Fibroblast of upper back skin (primary cell): Measurements from ENCODE around the gene CELF1.
"Not testable (repeated sequence)": the region's sequence is repeated elsewhere in the genome, so short reads cannot be mapped to it uniquely, and the experiment has no call there.

Experiments used
- DNase-seq: peaks from one replicate; pipeline ENCODE4 v3.0.0-alpha.2; 2013

Gene CELF1

DNA sequence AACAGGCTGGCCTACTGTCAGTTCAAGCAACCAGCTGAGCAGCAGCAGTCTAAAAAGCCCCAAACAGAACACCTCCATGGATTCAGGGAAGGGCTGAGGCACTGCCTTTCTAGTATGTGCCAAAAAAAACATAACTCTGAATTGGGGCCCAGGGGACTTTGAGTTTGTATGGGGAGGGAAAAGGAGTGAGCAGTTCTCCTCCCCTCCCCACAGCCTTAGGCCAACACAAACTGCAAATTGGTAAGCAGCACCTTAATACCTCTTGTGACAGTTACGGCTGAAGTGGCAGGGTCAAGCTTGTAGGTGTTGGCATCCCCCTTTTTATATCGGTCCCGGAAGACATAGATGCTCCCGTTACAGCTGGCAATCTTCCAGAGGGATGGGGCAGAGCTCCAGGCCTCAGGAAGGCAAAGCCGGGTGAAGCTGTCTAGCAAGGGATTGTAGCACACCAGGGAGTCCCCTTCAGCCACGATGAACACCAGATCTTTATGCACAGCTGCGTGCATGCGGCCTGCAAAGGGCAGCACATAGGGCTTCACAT, 19.9 kb upstream of the CELF1 start:
- DNase-seq = no peak

- no peak for DNase-seq
Measured at GRCh38 chr11:47571895-47572294, 19.0 kb upstream of the CELF1 start.

DNA sequence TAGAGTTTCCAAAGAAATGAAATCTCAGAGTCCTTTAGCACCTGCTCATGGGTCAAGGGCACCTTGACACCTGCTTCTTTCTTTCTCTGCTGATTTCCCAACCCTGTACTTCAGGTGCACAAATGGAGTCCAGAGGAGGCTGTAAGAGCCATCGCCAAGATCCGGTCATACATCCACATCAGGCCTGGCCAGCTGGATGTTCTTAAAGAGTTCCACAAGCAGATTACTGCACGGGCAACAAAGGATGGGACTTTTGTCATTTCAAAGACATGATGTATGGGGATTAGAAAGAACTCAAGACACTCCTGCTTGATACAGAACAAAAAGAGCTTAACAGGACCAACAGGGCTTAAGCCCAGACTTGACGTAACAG, 18.4 kb upstream of the CELF1 start:
- DNase-seq = no peak

- no peak for DNase-seq
Measured at GRCh38 chr11:47570651-47571356, 17.9 kb upstream of the CELF1 start.

DNA sequence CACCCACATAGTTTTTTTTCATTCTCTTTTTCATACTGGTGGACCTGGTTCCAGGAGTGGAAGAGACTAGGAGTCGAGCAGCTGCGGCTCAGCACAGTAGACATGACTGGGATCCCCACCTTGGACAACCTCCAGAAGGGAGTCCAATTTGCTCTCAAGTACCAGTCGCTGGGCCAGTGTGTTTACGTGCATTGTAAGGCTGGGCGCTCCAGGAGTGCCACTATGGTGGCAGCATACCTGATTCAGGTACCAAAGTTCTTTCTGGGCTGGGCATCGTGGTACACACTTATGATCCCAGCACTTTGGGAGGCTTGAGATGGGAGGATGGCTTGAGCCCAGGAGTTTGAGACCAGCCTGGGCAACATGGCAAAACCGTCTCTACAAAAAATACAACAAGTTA, 16.7 kb upstream of the CELF1 start:
- no peak for DNase-seq

DNA sequence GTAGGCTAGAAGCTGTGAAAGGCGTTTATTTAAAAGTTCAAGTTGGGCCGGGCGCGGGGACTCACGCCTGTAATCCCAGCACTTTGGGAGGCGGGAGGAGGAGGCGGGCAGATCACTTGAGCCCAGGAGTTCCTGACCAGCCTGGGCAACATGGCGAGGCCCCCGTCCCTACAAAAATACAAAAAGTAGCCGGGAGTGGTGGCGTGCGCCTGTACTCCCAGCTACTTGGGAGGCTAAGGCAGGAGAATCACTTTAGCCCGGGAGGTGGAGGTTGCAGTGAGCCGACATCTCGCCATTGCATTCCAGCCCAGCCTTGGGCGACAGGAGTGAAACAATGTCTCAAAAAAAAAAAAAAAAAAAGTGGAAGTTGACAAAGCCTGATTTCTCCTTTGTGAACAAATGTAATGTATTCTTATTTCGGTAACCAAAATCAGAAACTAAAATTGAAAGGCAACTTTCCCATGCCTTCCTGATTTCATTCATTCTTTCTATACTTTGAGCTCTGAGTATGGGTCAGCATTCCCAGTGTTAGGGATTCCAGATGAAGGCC, 13.3 kb upstream of the CELF1 start:
- DNase-seq = no peak

GRCh38 chr11:47565340-47566148, 12.6 kb upstream of the CELF1 start, which contains the start of gene PTPMT1:
PTPMT1 (plus strand) TSS chr11:47565599; CDS start chr11:47565623, 24 bp downstream.
- DNase-seq = peak; percentile 69

DNA sequence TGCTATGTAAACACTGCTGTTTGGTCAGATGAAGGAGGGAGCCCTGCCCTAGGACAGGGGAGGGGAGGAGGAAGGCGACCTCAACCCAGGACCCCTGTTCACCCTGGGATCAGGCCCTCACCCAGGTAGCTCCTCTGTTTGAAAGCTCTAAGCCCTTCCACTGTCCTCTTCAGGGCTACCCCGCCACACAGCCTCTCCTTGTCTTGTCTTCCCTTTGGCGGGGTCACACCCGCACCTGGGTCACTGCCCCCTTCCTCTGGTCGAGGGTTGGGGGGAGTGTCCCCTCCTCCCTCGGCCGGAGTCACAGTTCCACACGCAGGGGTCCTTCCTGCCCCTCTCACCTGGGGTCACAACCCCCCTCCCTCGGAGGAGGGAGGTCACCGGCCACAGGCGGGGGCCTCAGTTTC, 12.0 kb upstream of the CELF1 start:
- DNase-seq = no peak

- not testable (repeated sequence) for DNase-seq
Measured at GRCh38 chr11:47564366-47564765, 11.4 kb upstream of the CELF1 start.

GRCh38 chr11:47562393-47562792, 9.5 kb upstream of the CELF1 start:
- DNase-seq = not testable (repeated sequence)

- peak; percentile 51 for DNase-seq
Measured at GRCh38 chr11:47560426-47560825, 7.5 kb upstream of the CELF1 start.

GRCh38 chr11:47558695-47559094, 5.8 kb upstream of the CELF1 start:
- DNase-seq = no peak

DNA sequence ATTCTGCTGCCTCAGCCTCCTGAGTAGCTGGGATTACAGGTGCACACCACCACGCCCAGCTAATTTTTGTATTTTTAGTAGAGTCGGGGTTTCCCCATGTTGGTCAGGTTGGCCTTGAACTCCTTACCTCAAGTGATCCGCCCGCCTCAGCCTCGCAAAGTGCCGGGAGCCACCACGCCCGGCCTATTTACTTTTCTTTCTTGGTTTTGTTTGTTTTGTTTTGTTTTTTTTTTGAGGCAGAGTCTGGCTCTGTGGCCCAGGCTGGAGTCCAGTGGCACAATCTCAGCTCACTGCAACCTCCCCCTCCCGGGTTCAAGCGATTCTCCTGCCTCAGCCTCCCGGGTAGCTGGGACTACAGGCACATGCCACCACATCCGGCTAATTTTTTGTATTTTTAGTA, 4.1 kb upstream of the CELF1 start:
- DNase-seq = not testable (repeated sequence)

- DNase-seq = no peak
Measured at GRCh38 chr11:47553406-47553743, 443 bp upstream of the CELF1 start.

DNA sequence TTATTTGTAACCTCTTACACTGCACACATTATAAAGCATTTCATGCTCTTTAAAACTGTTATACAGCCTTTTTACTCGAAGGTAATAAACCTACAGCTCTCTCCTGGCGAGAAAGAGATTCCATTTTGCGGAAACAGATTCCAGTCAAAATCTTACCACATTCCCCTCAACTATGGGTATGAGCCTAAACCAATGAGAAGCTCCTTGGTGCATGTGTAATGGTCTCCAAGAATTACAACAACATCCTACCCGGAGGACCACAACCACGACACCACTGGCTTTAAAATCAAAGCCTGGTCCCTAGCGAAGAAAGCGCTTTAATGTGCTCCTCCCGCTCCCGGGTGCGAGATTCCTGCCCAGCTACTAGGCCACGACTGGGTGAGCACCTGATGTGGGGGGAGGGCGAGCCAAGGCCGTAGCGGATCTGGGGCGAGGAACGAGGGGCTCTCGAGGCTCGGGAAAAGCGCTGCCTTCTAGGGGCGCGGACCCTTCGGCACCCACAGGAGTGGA, 821 bp downstream of the CELF1 start:
- DNase-seq = peak; percentile 45

DNA sequence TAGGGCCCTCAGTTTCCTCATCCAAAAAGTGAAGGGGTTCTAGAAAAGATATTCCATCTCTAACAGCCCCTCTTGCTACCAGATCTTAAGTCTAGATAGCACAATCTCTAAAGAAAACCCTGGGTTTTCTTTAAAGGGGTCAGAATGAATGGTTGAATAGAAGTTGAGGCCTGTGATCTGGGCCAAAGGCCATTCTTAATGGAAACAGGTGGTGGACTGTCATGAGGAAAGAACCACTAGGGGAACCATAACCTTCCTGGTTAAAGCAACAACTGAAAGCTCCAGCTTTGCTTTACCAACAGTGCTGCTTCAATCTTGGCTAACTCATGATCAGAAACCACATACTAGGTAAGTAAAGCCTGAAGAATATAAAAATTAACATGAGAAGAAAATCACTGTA, 1.8 kb downstream of the CELF1 start:
- DNase-seq = no peak

GRCh38 chr11:47550288-47551047, 2.5 kb downstream of the CELF1 start:
- DNase-seq = no peak

DNA sequence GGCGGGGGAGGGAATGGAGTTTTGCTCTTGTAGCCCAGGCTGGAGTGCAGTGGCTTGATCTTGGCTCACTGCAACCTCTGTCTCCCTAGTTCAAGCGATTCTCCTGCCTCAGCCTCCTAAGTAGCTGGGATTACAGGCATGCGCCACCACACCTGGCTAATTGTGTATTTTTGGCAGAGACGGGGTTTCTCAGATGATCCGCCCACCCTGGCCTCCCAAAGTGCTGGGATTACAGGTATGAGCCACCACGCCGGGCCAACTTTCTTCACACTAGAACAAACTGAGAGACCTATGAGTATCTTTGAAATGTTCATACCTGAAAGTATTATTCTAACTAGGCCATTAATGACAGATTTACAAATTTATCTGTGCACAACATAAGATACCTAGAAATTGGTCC, 6.7 kb downstream of the CELF1 start:
- not testable (repeated sequence) for DNase-seq

- no peak for DNase-seq
Measured at GRCh38 chr11:47545298-47545697, 7.6 kb downstream of the CELF1 start.

- DNase-seq = no peak
Measured at GRCh38 chr11:47541070-47541469, 11.9 kb downstream of the CELF1 start.

- no peak for DNase-seq
Measured at GRCh38 chr11:47539681-47540039, 13.3 kb downstream of the CELF1 start.

GRCh38 chr11:47538741-47539565, 14.0 kb downstream of the CELF1 start:
- no peak for DNase-seq
